IMR-90 (cell line): Measurements from ENCODE around the gene FLII. TPM values are rescaled to one million over a fixed set of nuclear protein-coding genes. Genes with fewer than 3 reads are reported as not detected.

ENCODE experiments used
- ATAC-seq: fragments of 200-7000 bp; cut with Tn5 transposase; 2 replicates; pipeline ENCODE4 v1.9.1; 2020; ENCODE audit warnings: low read depth, mild to moderate bottlenecking, moderate library complexity
- BruUV-seq: library from RNA; stranded (reverse); fragments of 400-500 nt; replicated peaks from 2 replicates; lab custom pipeline; 2021; lab: Mats Ljungman, UMichigan
- CTCF ChIA-PET: fragments of 300-600 bp; formaldehyde crosslinking; extraction: SDS; loops from one replicate; lab custom pipeline; 2021; ENCODE audit warnings: antibody characterized with exemption; lab: Yijun Ruan, JAX
- POLR2A ChIA-PET: fragments of 300-600 bp; sonication (Branson Sonifier 250); formaldehyde crosslinking; loops from one replicate; lab custom pipeline; 2022; ENCODE audit warnings: antibody characterized with exemption; ENCODE audit not compliant: unreplicated experiment; lab: Charles Lee
- DNase-seq: peaks from one replicate; pipeline ENCODE4 v3.0.0; 2013
- H2AFZ ChIP-seq: replicated peaks from 2 replicates; pipeline ENCODE3; 2013; ENCODE audit warnings: low read length, mild to moderate bottlenecking; ENCODE audit not compliant: poor library complexity
- H2AK5ac ChIP-seq: 2 replicates; pipeline ENCODE4 v1.6.1; 2013; ENCODE audit warnings: low read depth, low read length, inconsistent platforms
- H2AK9ac ChIP-seq: replicated peaks from 2 replicates; pipeline ENCODE3; 2013; ENCODE audit warnings: mild to moderate bottlenecking, low read depth, low read length, moderate library complexity; ENCODE audit not compliant: poor library complexity
- H2BK120ac ChIP-seq: 2 replicates; pipeline ENCODE4 v1.6.1; 2013; ENCODE audit warnings: low read depth, low read length, inconsistent platforms
- H2BK15ac ChIP-seq: 3 replicates; pipeline ENCODE4 v1.6.1; 2013; ENCODE audit warnings: low read depth, low read length, inconsistent platforms
- H2BK20ac ChIP-seq: 2 replicates; pipeline ENCODE4 v1.6.1; 2013; ENCODE audit warnings: low read depth, mild to moderate bottlenecking, inconsistent platforms, low read length, moderate library complexity
- H2BK5ac ChIP-seq: 2 replicates; pipeline ENCODE4 v1.6.1; 2013; ENCODE audit warnings: mild to moderate bottlenecking, low read depth, low read length, inconsistent platforms; ENCODE audit not compliant: poor library complexity, severe bottlenecking
- H3K14ac ChIP-seq: replicated peaks from 2 replicates; pipeline ENCODE4 v1.6.1; 2013; ENCODE audit warnings: low read depth, low read length, inconsistent platforms
- H3K18ac ChIP-seq: 2 replicates; pipeline ENCODE4 v1.6.1; 2013; ENCODE audit warnings: low read depth, low read length, control low read depth
- H3K23ac ChIP-seq: 2 replicates; pipeline ENCODE4 v1.6.1; 2013; ENCODE audit warnings: low read depth, low read length, inconsistent platforms
- H3K27ac ChIP-seq: 2 replicates; pipeline ENCODE4 v1.5.1; 2013; ENCODE audit warnings: mild to moderate bottlenecking, control low read depth, low read length; ENCODE audit not compliant: insufficient read depth
- H3K27me3 ChIP-seq: 2 replicates; pipeline ENCODE4 v1.6.1; 2013; ENCODE audit warnings: low read length; ENCODE audit not compliant: control insufficient read depth, insufficient read depth
- H3K36me3 ChIP-seq: 2 replicates; pipeline ENCODE4 v1.6.1; 2013; ENCODE audit warnings: low read length, mixed read lengths; ENCODE audit not compliant: control insufficient read depth, insufficient read depth
- H3K4ac ChIP-seq: 2 replicates; pipeline ENCODE4 v1.6.1; 2013; ENCODE audit warnings: low read depth, low read length, inconsistent platforms
- H3K4me1 ChIP-seq: 2 replicates; pipeline ENCODE4 v1.6.1; 2013; ENCODE audit warnings: low read length, mixed read lengths; ENCODE audit not compliant: control insufficient read depth, insufficient read depth
- H3K4me2 ChIP-seq: 2 replicates; pipeline ENCODE4 v1.6.1; 2013; ENCODE audit warnings: low read depth, mild to moderate bottlenecking, control low read depth, low read length, moderate library complexity
- H3K4me3 ChIP-seq: 2 replicates; pipeline ENCODE4 v1.5.1; 2013; ENCODE audit warnings: low read depth, mild to moderate bottlenecking, control low read depth, low read length, moderate library complexity; ENCODE audit not compliant: insufficient read depth
- H3K56ac ChIP-seq: 2 replicates; pipeline ENCODE4 v1.6.1; 2013; ENCODE audit warnings: low read length, inconsistent platforms; ENCODE audit not compliant: insufficient read depth; ENCODE audit errors: extremely low read depth
- H3K79me1 ChIP-seq, 2 experiments: 2 replicates each; pipeline ENCODE4 v1.6.1; 2013; ENCODE audit warnings: low read length in 2 of 2, inconsistent platforms in 1 of 2, low read depth in 1 of 2
- H3K9ac ChIP-seq: 2 replicates; pipeline ENCODE4 v1.6.1; 2013; ENCODE audit warnings: low read depth, low read length, control low read depth
- H3K9me1 ChIP-seq: 2 replicates; pipeline ENCODE4 v1.6.1; 2013; ENCODE audit warnings: low read length, inconsistent platforms; ENCODE audit not compliant: insufficient read depth
- H3K9me3 ChIP-seq: 2 replicates; pipeline ENCODE4 v1.6.1; 2013; ENCODE audit warnings: low read length; ENCODE audit not compliant: control insufficient read depth, insufficient read depth
- H4K20me1 ChIP-seq: 2 replicates; pipeline ENCODE4 v1.6.1; 2013; ENCODE audit warnings: low read length, inconsistent platforms; ENCODE audit not compliant: insufficient read depth
- H4K5ac ChIP-seq: 2 replicates; pipeline ENCODE4 v1.6.1; 2013; ENCODE audit warnings: mild to moderate bottlenecking, low read depth, low read length, control low read depth
- H4K8ac ChIP-seq, 2 experiments: 2 replicates each; pipeline ENCODE4 v1.6.1; 2013; ENCODE audit warnings: low read depth in 2 of 2, low read length in 2 of 2, control low read depth in 1 of 2, inconsistent platforms in 1 of 2
- H4K91ac ChIP-seq: 2 replicates; pipeline ENCODE4 v1.6.1; 2013; ENCODE audit warnings: low read depth, low read length, inconsistent platforms; ENCODE audit not compliant: insufficient read depth
- CHD1 ChIP-seq: IDR thresholded peaks from 2 replicates; pipeline ENCODE4 v1.6.1; 2012; ENCODE audit warnings: low read depth, low read length, improper control_type of control experiment
- FOS ChIP-seq: fragments of 150-350 bp; IDR thresholded peaks from 2 replicates; pipeline ENCODE4 v1.6.1; 2016; ENCODE audit warnings: low read depth, low read length
- RAD21 ChIP-seq: IDR thresholded peaks from 2 replicates; pipeline ENCODE4 v1.6.1; 2012; ENCODE audit warnings: low read length, improper control_type of control experiment
- RCOR1 ChIP-seq: IDR thresholded peaks from 2 replicates; pipeline ENCODE4 v1.6.1; 2012; ENCODE audit warnings: mild to moderate bottlenecking, low read length, improper control_type of control experiment; ENCODE audit not compliant: insufficient replicate concordance
- RFX5 ChIP-seq: IDR thresholded peaks from 2 replicates; pipeline ENCODE4 v1.8.0; 2012; ENCODE audit warnings: low read depth, mild to moderate bottlenecking, low read length, moderate library complexity
- SMC3 ChIP-seq: fragments of 150-350 bp; IDR thresholded peaks from 2 replicates; pipeline ENCODE4 v1.6.1; 2016; ENCODE audit warnings: low read depth, mild to moderate bottlenecking, antibody characterized with exemption, low read length, moderate library complexity
- USF2 ChIP-seq: fragments of 150-350 bp; IDR thresholded peaks from 2 replicates; pipeline ENCODE4 v1.6.1; 2017; ENCODE audit warnings: mild to moderate bottlenecking, antibody characterized with exemption, low read length, low read depth
- WGBS, 2 experiments: methylation state at CpG; one replicate each; pipeline versions ENCODE4 v1.1.5 to v1.1.7; 2013; ENCODE audit warnings: missing lambda C conversion rate in 2 of 2; ENCODE audit not compliant: insufficient read length in 1 of 2; ENCODE audit errors: extremely low coverage in 2 of 2; 5-methylcytosine and 5-hydroxymethylcytosine counted together
- dilution Hi-C: fragments of 300-500 bp; cut with HindIII; formaldehyde crosslinking; loops from one replicate; pipeline ENCODE4 v1.14.3; 2018; ENCODE audit warnings: low sequenced_read_pairs; ENCODE audit not compliant: unreplicated experiment
- in situ Hi-C: fragments of 300-500 bp; cut with MboI; formaldehyde crosslinking; loops from 3 replicates; pipeline ENCODE4 v1.14.3; 2019; ENCODE audit warnings: low sequenced_read_pairs, inconsistent platforms, mixed read lengths
- intact Hi-C: fragments of 100-400 bp; cut with micrococcal nuclease; formaldehyde crosslinking; loops from 2 replicates; pipeline ENCODE4 v1.10.0; 2022
- polyA plus RNA-seq, 3 experiments: library from polyadenylated mRNA; depleted of rRNA; stranded (reverse); fragments of >200 nt; gene quantifications; 2 replicates each; pipeline ENCODE4 v1.2.3, GENCODE V29; 2012; ENCODE audit warnings: low replicate concordance in 1 of 3
- total RNA-seq: library from RNA; depleted of rRNA; stranded (reverse); fragments of >200 nt; gene quantifications from 2 replicates; pipeline ENCODE4 v1.2.3, GENCODE V29; 2012

The FLII gene
- total and polyA plus RNA-seq, 2 of the 4 experiments (the other 2 are of a cell fraction), result 263 to 290 TPM

- Histone ChIP-seq H3K27ac (no peak overlapping the region), H3K56ac (no peak overlapping the region), H3K9me1 (peaks cover 28% of the 10 kb centered on the region), H3K4ac (peak overlapping the region; percentile 87), H2AK9ac (peak overlapping the region; percentile 97), H4K20me1 (peaks cover 24% of the 10 kb centered on the region), H3K27me3 (no peaks in the 10 kb centered on the region), H2BK5ac (peak overlapping the region; percentile 6), H3K18ac (no peak overlapping the region), H4K5ac (peak overlapping the region; percentile 92), H3K14ac (0 out of 2 replicates have a peak overlapping the region, but pooled peaks have one; percentile 90), H3K36me3 (no peaks in the 10 kb centered on the region), H2BK15ac (no peak overlapping the region), H3K9ac (no peak overlapping the region), H2BK20ac (no peak overlapping the region), H2AFZ (peak overlapping the region; percentile 96), H4K91ac (peak overlapping the region; percentile 77; the same call in 1 of the 2 replicates), H2BK120ac (peak overlapping the region; percentile 19; the same call in 1 of the 2 replicates), H4K8ac (peak overlapping the region; percentile 95 to 98), H2AK5ac (peak overlapping the region; percentile 83; the same call in 1 of the 2 replicates), H3K4me2 (no peak overlapping the region), H3K23ac (no peak overlapping the region; the same call in 1 of the 2 replicates), H3K4me1 (peaks cover 26% of the 10 kb centered on the region), H3K79me1 (peaks cover 16 to 36% of the 10 kb centered on the region in 2 experiments), H3K4me3 (no peak overlapping the region), H3K9me3 (no peaks in the 10 kb centered on the region)
- CTCF ChIA-PET, result interaction anchor here (0.6 kb wide), 1 partner anchor 100 kb away, joined by 3 read pairs; no protein-coding TSS in a partner anchor
- intact Hi-C loops (loop anchor here (2.0 kb wide), 1 partner anchor 35 kb away; the partner anchor contains the start of gene FLII), dilution Hi-C loops (no loop called here), in situ Hi-C loops (no loop called here)
- TF ChIP-seq RAD21 (no peak), RFX5 (no peak), FOS (no peak), SMC3 (no peak), CHD1 (no peak), RCOR1 (no peak), USF2 (no peak)
- POLR2A ChIA-PET, result interaction anchor here (1.3 kb wide), 1 partner anchor 40 kb away, joined by 3 read pairs; the partner anchor contains the start of gene ALKBH5
- ATAC-seq (no peak), DNase-seq (no peak)
- BruUV-seq, result no TSS peak
- WGBS, 2 experiments, result 80% methylated on average over 1 of the region's 4 CpGs; no CpG with 5 or more reads in 1 of the 2 experiments
These were observed 34.5 kb downstream of the FLII start for GRCh38 chr17:18224053-18224386.
